Mesenchymal stem cell (in vitro differentiated cells and primary cell): ENCODE data around the gene TP53I13.

Source experiments
- DNase-seq: peaks from one replicate; pipeline ENCODE4 v3.0.0-alpha.2; 2013
- H2AFZ ChIP-seq: one replicate; pipeline ENCODE4 v1.6.1; 2013; ENCODE audit warnings: low read depth, mild to moderate bottlenecking, control low read depth, inconsistent platforms, low read length, moderate library complexity
- H2AK5ac ChIP-seq: 2 replicates; pipeline ENCODE4 v1.6.1; 2013; ENCODE audit warnings: low read length, moderate library complexity, mild to moderate bottlenecking, inconsistent platforms; ENCODE audit not compliant: severe bottlenecking
- H2BK120ac ChIP-seq: one replicate; pipeline ENCODE4 v1.6.1; 2013; ENCODE audit warnings: low read depth, mild to moderate bottlenecking, inconsistent platforms, low read length, moderate library complexity
- H2BK12ac ChIP-seq, 2 experiments: one replicate each; pipeline ENCODE4 v1.6.1; 2013; ENCODE audit warnings: inconsistent platforms in 2 of 2, low read length in 2 of 2, mild to moderate bottlenecking in 2 of 2, moderate library complexity in 2 of 2, control low read depth in 1 of 2
- H2BK15ac ChIP-seq: one replicate; pipeline ENCODE4 v1.6.1; 2013; ENCODE audit warnings: mild to moderate bottlenecking, low read depth, inconsistent platforms; ENCODE audit not compliant: poor library complexity, severe bottlenecking
- H2BK5ac ChIP-seq: 2 replicates; pipeline ENCODE4 v1.6.1; 2013; ENCODE audit warnings: low read depth, mild to moderate bottlenecking, low read length, control low read depth, inconsistent platforms; ENCODE audit not compliant: poor library complexity, severe bottlenecking
- H3K14ac ChIP-seq, 2 experiments: one replicate each; pipeline ENCODE4 v1.6.1; 2013; ENCODE audit warnings: inconsistent platforms in 2 of 2, low read length in 2 of 2, control low read depth in 1 of 2, mild to moderate bottlenecking in 1 of 2, moderate library complexity in 1 of 2
- H3K18ac ChIP-seq, 2 experiments: one replicate each; pipeline ENCODE4 v1.6.1; 2013; ENCODE audit warnings: inconsistent platforms in 2 of 2, low read length in 2 of 2, control low read depth in 1 of 2, low read depth in 1 of 2, mild to moderate bottlenecking in 1 of 2
- H3K23ac ChIP-seq, 2 experiments: one replicate each; pipeline ENCODE4 v1.6.1; 2013; ENCODE audit warnings: inconsistent platforms in 2 of 2, low read length in 2 of 2, mild to moderate bottlenecking in 2 of 2, moderate library complexity in 2 of 2, control low read depth in 1 of 2
- H3K27ac ChIP-seq: 2 replicates; pipeline ENCODE4 v1.5.1; 2013; ENCODE audit warnings: mild to moderate bottlenecking, moderate library complexity, low read length, control low read depth, inconsistent platforms; ENCODE audit not compliant: poor library complexity, severe bottlenecking
- H3K27me3 ChIP-seq, 2 experiments: 2 replicates each; pipeline versions ENCODE4 v1.6.1 to v1.7.0; 2013; ENCODE audit warnings: low read length in 2 of 2, mild to moderate bottlenecking in 2 of 2, moderate library complexity in 2 of 2, control low read depth in 1 of 2, inconsistent platforms in 1 of 2; ENCODE audit not compliant: control insufficient read depth in 1 of 2, insufficient read depth in 1 of 2
- H3K36me3 ChIP-seq, 2 experiments: 2 replicates each; pipeline versions ENCODE4 v1.6.1 to v1.7.0; 2013; ENCODE audit warnings: low read length in 2 of 2, control low read depth in 1 of 2, inconsistent platforms in 1 of 2, low read depth in 1 of 2, mild to moderate bottlenecking in 1 of 2; ENCODE audit not compliant: insufficient read depth in 2 of 2, control insufficient read depth in 1 of 2
- H3K4ac ChIP-seq, 2 experiments: one replicate each; pipeline ENCODE4 v1.6.1; 2013; ENCODE audit warnings: inconsistent platforms in 2 of 2, low read length in 2 of 2, mild to moderate bottlenecking in 2 of 2, moderate library complexity in 2 of 2, control low read depth in 1 of 2, low read depth in 1 of 2
- H3K4me1 ChIP-seq: 2 replicates; pipeline ENCODE4 v1.6.1; 2013; ENCODE audit warnings: low read depth, low read length, control low read depth; ENCODE audit not compliant: control insufficient read depth, insufficient read depth
- H3K4me2 ChIP-seq: 2 replicates; pipeline ENCODE4 v1.6.1; 2013; ENCODE audit warnings: low read length, mild to moderate bottlenecking, inconsistent platforms; ENCODE audit not compliant: poor library complexity, severe bottlenecking
- H3K4me3 ChIP-seq, 2 experiments: 2 replicates each; pipeline versions ENCODE4 v1.5.1 to v1.7.0; 2013; ENCODE audit warnings: low read length in 2 of 2, mild to moderate bottlenecking in 2 of 2, control low read depth in 1 of 2, low read depth in 1 of 2; ENCODE audit not compliant: insufficient read depth in 1 of 2
- H3K79me1 ChIP-seq: replicated peaks from 2 replicates; pipeline ENCODE4 v1.6.1; 2013; ENCODE audit warnings: mild to moderate bottlenecking, control low read depth, low read length, inconsistent platforms; ENCODE audit not compliant: poor library complexity, severe bottlenecking
- H3K9ac ChIP-seq: 2 replicates; pipeline ENCODE4 v1.7.0; 2013; ENCODE audit warnings: mild to moderate bottlenecking, low read length, moderate library complexity
- H3K9me3 ChIP-seq: 2 replicates; pipeline ENCODE4 v1.7.0; 2013; ENCODE audit warnings: mild to moderate bottlenecking, low read length; ENCODE audit not compliant: control insufficient read depth
- H4K8ac ChIP-seq: one replicate; pipeline ENCODE4 v1.6.1; 2013; ENCODE audit warnings: inconsistent platforms, mild to moderate bottlenecking, low read length, moderate library complexity
- H4K91ac ChIP-seq: one replicate; pipeline ENCODE4 v1.6.1; 2013; ENCODE audit warnings: mild to moderate bottlenecking, low read length, inconsistent platforms
- WGBS: methylation state at CpG from one replicate; pipeline ENCODE4 v1.1.7; 2013; ENCODE audit warnings: mixed read lengths; 5-methylcytosine and 5-hydroxymethylcytosine counted together

The TP53I13 gene

DNA sequence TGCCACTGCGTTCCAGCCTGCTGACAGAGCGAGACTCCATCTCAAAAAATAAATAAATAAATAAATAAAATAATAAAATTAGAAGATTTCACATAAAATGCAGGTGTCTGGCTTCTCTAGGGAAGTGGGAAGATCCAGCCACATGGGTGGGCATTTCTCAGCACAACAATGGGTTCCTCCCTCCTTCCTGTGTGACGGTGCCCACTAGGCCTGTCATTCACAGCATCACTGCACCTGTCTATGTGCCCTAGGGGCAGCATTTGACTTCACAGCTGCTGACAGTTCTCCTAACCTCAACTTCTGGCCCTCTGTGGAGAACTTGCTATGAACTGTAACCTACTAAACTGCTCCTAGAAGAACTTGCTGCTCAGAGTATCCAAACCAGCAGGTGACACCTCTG lies 4.7 kb upstream of the TP53I13 start:
- no peak overlapping the region for H2BK5ac ChIP-seq
- H3K23ac ChIP-seq = peak overlapping the region in 1 of 2 experiments; percentile 29
- no peak overlapping the region for H4K91ac ChIP-seq
- H2AFZ ChIP-seq = no peak overlapping the region
- no peak overlapping the region for H3K27ac ChIP-seq
- H2BK120ac ChIP-seq = no peak overlapping the region
- H3K4me1 ChIP-seq = peaks cover 17% of the 10 kb centered on the region
- H3K27me3 ChIP-seq = no peaks in the 10 kb centered on the region
- no peak overlapping the region for H3K4ac ChIP-seq
- H2BK12ac ChIP-seq = no peak overlapping the region
- peaks cover 14% of the 10 kb centered on the region in 2 experiments for H3K36me3 ChIP-seq
- H3K79me1 ChIP-seq = peaks cover 17% of the 10 kb centered on the region
- WGBS = 100% methylated on average over 1 of the region's 3 CpGs
- H3K9me3 ChIP-seq = no peaks in the 10 kb centered on the region
- H2BK15ac ChIP-seq = no peak overlapping the region
- H4K8ac ChIP-seq = no peak overlapping the region
- no peak overlapping the region for H3K9ac ChIP-seq
- no peak for DNase-seq
- H3K4me3 ChIP-seq = no peak overlapping the region
- no peak overlapping the region for H2AK5ac ChIP-seq
- H3K4me2 ChIP-seq = no peak overlapping the region
- H3K14ac ChIP-seq = no peak overlapping the region
- H3K18ac ChIP-seq = no peak overlapping the region

DNA sequence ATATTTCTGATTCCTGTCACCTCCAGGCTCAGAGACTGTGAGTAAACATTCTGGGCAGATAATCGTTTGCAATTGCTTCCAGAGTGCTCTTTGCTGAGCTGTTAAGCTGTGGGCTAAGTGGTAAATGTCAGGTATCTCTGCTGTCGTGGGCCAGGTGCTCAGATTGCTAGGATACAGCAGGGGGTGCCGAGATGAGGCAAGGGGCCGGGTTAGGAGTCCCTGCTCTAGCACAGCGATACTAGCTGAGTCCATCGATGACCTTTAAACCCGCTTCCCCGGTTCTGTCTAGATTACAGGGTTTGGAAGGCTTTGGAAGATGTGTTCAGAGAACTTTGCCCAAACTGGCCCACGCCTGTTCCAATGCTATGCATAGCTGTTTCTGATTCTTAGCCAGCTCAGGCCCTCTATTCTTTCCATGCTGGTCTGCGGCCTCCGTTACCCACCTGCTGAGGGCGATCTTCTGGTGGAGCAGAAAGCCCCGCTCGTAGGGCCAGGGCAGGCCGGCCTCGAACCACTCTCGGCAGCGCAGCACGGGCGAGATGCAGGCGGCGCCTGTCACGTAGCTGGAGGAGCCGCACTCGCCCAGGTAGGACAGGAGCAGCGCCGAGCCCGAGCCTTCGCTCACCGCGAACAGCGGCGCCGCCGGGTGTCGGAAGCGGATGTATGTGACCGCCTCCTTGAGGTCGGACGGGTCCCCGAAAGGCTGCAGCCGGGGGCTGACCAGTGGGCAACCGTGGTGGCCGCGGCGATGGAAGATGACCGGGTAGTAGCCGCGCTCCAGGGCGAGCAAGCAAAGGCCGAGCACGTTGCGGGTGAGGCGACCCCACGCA lies 2.6 kb upstream of the TP53I13 start:
- Histone ChIP-seq H4K8ac (peak overlapping the region; percentile 88), H3K4me1 (peaks cover 25% of the 10 kb centered on the region), H3K4ac (peak overlapping the region in 1 of 2 experiments; percentile 72), H3K27me3 (no peaks in the 10 kb centered on the region), H2BK15ac (no peak overlapping the region), H2BK5ac (no peak overlapping the region), H3K4me2 (peak overlapping the region; percentile 89), H3K14ac (peak overlapping the region in 1 of 2 experiments; percentile 86), H3K36me3 (peaks cover 18 to 19% of the 10 kb centered on the region in 2 experiments), H2AFZ (peak overlapping the region; percentile 73), H2AK5ac (no peak overlapping the region), H3K9me3 (no peaks in the 10 kb centered on the region), H3K23ac (peak overlapping the region in 1 of 2 experiments; percentile 84), H4K91ac (peak overlapping the region; percentile 52), H2BK12ac (no peak overlapping the region), H3K9ac (peak overlapping the region; percentile 55), H2BK120ac (no peak overlapping the region), H3K79me1 (peaks cover 21% of the 10 kb centered on the region), H3K18ac (peak overlapping the region in 1 of 2 experiments; percentile 85), H3K27ac (no peak overlapping the region), H3K4me3 (peak overlapping the region; percentile 75)
- WGBS = 10% methylated on average over 52 of the region's 55 CpGs
- DNase-seq = peak; percentile 43

GRCh38 chr17:29566473-29567303 lies 1.8 kb upstream of the TP53I13 start, which contains the start of gene ABHD15:
Gene ABHD15, minus strand, starts transcription at chr17:29567037. Its CDS starts 71 bp downstream, at chr17:29566966.
- H2AFZ ChIP-seq = peak within 1 kb of the TSS; percentile 79
- peak; percentile 78 for DNase-seq
- H2BK5ac ChIP-seq = no peak within 1 kb of the TSS
- peak within 1 kb of the TSS; percentile 75 to 90 for H3K4me3 ChIP-seq
- peak within 1 kb of the TSS; percentile 13 to 72 for H3K4ac ChIP-seq
- peak within 1 kb of the TSS in 1 of 2 experiments; percentile 18 for H2BK12ac ChIP-seq
- H3K27ac ChIP-seq = peak within 1 kb of the TSS; percentile 93
- H2BK120ac ChIP-seq = no peak within 1 kb of the TSS
- peak within 1 kb of the TSS in 1 of 2 experiments; percentile 86 for H3K14ac ChIP-seq
- H2AK5ac ChIP-seq = no peak within 1 kb of the TSS
- peak within 1 kb of the TSS; percentile 84 for H3K9ac ChIP-seq
- no peak within 1 kb of the TSS for H2BK15ac ChIP-seq
- peak within 1 kb of the TSS; percentile 56 to 93 for H3K18ac ChIP-seq
- 2% methylated on average over 67 of the region's 94 CpGs for WGBS
- peaks cover 20 to 23% of the 10 kb centered on the region in 2 experiments for H3K36me3 ChIP-seq
- H3K27me3 ChIP-seq = no peaks in the 10 kb centered on the region
- H4K8ac ChIP-seq = peak within 1 kb of the TSS; percentile 88
- H3K23ac ChIP-seq = peak within 1 kb of the TSS in 1 of 2 experiments; percentile 84
- peaks cover 25% of the 10 kb centered on the region for H3K4me1 ChIP-seq
- H3K9me3 ChIP-seq = no peaks in the 10 kb centered on the region
- peak within 1 kb of the TSS; percentile 52 for H4K91ac ChIP-seq
- H3K4me2 ChIP-seq = peak within 1 kb of the TSS; percentile 89
- peaks cover 21% of the 10 kb centered on the region for H3K79me1 ChIP-seq

DNA sequence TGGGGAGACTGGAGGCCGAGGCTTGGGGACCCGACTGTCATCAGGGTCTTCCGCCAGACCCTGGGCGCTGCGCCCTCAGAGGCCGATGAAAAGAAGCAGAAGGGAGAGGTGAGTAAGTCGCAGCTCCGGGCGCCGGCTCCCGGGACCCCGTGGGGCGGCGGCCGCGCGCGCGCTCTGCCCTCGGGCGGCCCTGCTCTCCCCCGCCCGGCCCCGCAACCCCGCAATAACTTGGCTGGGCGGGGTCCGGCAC lies 1.3 kb upstream of the TP53I13 start:
- no peak for DNase-seq
- Histone ChIP-seq H4K8ac (no peak overlapping the region), H2BK120ac (no peak overlapping the region), H3K9me3 (no peaks in the 10 kb centered on the region), H2BK15ac (no peak overlapping the region), H2BK5ac (no peak overlapping the region), H3K4ac (peak overlapping the region; percentile 13 to 40), H4K91ac (no peak overlapping the region), H3K79me1 (peaks cover 21% of the 10 kb centered on the region), H3K14ac (no peak overlapping the region), H3K4me2 (peak overlapping the region; percentile 69), H3K4me1 (peaks cover 27% of the 10 kb centered on the region), H3K23ac (peak overlapping the region in 1 of 2 experiments; percentile 6), H2AFZ (peak overlapping the region; percentile 79), H2AK5ac (no peak overlapping the region), H3K27me3 (no peaks in the 10 kb centered on the region), H2BK12ac (no peak overlapping the region), H3K36me3 (peaks cover 20 to 22% of the 10 kb centered on the region in 2 experiments), H3K4me3 (peak overlapping the region; percentile 75 to 90), H3K18ac (peak overlapping the region in 1 of 2 experiments; percentile 93), H3K9ac (peak overlapping the region; percentile 84), H3K27ac (no peak overlapping the region)
- 1% methylated on average over 22 of the region's 27 CpGs for WGBS
